Colon (tissue), 2 donors: Measurements from ENCODE around the gene SLC39A5.
"Not testable (repeated sequence)": the region's sequence is repeated elsewhere in the genome, so short reads cannot be mapped to it uniquely, and the experiment has no call there.

Experiments
- FAIRE-seq: peaks from 2 replicates; lab custom pipeline; 2012; peaks lifted over from hg19 to GRCh38; lab: Jason Lieb, UNC
- donor health status: control.
- donor health status: control.

Gene SLC39A5

GRCh38 chr12:56280849-56281248 is 51.0 kb downstream of the SLC39A5 start:
- no peak for FAIRE-seq

GRCh38 chr12:56282030-56282429 is 52.2 kb downstream of the SLC39A5 start:
- FAIRE-seq: no peak

GRCh38 chr12:56282579-56282978 is 52.7 kb downstream of the SLC39A5 start:
- no peak for FAIRE-seq

- not testable (repeated sequence) for FAIRE-seq
Measured at GRCh38 chr12:56284263-56284662, 54.4 kb downstream of the SLC39A5 start.

- no peak for FAIRE-seq
Measured at GRCh38 chr12:56286044-56286830, 56.4 kb downstream of the SLC39A5 start.
